Stimulated activated CD4-positive, alpha-beta T cell treated with anti-CD3 and anti-CD28 coated beads, Interleukin-4, amount 100 ng/mL, for 48 hours (primary cell): ENCODE results near the gene SLU7.

Source experiments
- DNase-seq, 2 donors: peaks; one replicate each; pipeline ENCODE4 v3.0.0-alpha.2; 2020; ENCODE audit warnings: low read depth in 2 of 2

SLU7 gene

GRCh38 chr5:160419458-160420330, 813 bp upstream of the SLU7 start:
- DNase-seq, result no peak

- peak; percentile 55 to 74 for DNase-seq
These were observed 19.2 kb downstream of the SLU7 start, which contains the start of gene FAM200C for GRCh38 chr5:160399402-160400353. Gene FAM200C, minus strand, starts transcription at chr5:160400054. Its CDS starts 4,564 bp downstream, at chr5:160395490.

- no peak for DNase-seq
These were observed 20.1 kb downstream of the SLU7 start for GRCh38 chr5:160398806-160399205.

- no peak for DNase-seq
These were observed 21.4 kb downstream of the SLU7 start for GRCh38 chr5:160397492-160397891.

GRCh38 chr5:160395111-160395510, 23.8 kb downstream of the SLU7 start:
- no peak for DNase-seq

- no peak for DNase-seq
These were observed 27.8 kb downstream of the SLU7 start for GRCh38 chr5:160390787-160391696.

GRCh38 chr5:160387445-160387844, 31.4 kb downstream of the SLU7 start:
- no peak for DNase-seq

- DNase-seq, result no peak
These were observed 33.4 kb downstream of the SLU7 start for GRCh38 chr5:160385496-160385895.

- DNase-seq, result no peak
These were observed 34.2 kb downstream of the SLU7 start for GRCh38 chr5:160384681-160385080.

- DNase-seq, result no peak
These were observed 36.5 kb downstream of the SLU7 start for GRCh38 chr5:160382346-160382745.

- no peak for DNase-seq
These were observed 38.8 kb downstream of the SLU7 start for GRCh38 chr5:160380041-160380440.

GRCh38 chr5:160379511-160379910, 39.4 kb downstream of the SLU7 start:
- DNase-seq, result no peak

GRCh38 chr5:160378330-160378729, 40.6 kb downstream of the SLU7 start:
- DNase-seq, result no peak

GRCh38 chr5:160377651-160378050, 41.2 kb downstream of the SLU7 start:
- DNase-seq, result no peak

- DNase-seq, result no peak
These were observed 42.5 kb downstream of the SLU7 start for GRCh38 chr5:160376416-160376815.

- no peak for DNase-seq
These were observed 43.2 kb downstream of the SLU7 start for GRCh38 chr5:160375701-160376100.

GRCh38 chr5:160375166-160375565, 43.7 kb downstream of the SLU7 start:
- DNase-seq, result no peak

- no peak for DNase-seq
These were observed 47.6 kb downstream of the SLU7 start for GRCh38 chr5:160371294-160371693.

GRCh38 chr5:160370713-160371034, 48.2 kb downstream of the SLU7 start:
- DNase-seq, result no peak

- no peak for DNase-seq
These were observed 48.7 kb downstream of the SLU7 start, which contains the start of gene C1QTNF2 for GRCh38 chr5:160369990-160370712. Gene C1QTNF2, minus strand, starts transcription at chr5:160370626. Its CDS starts 15,615 bp downstream, at chr5:160355011.

GRCh38 chr5:160367885-160368284, 51.0 kb downstream of the SLU7 start:
- no peak for DNase-seq
